ENCODE results near the gene VEPH1. TPM values are rescaled to one million over a fixed set of nuclear protein-coding genes. Genes with fewer than 3 reads are reported as not detected.

The VEPH1 gene
- total and polyA plus RNA-seq, 2 donors from 2014 or later: 17.8 to 29.2 TPM

DNA sequence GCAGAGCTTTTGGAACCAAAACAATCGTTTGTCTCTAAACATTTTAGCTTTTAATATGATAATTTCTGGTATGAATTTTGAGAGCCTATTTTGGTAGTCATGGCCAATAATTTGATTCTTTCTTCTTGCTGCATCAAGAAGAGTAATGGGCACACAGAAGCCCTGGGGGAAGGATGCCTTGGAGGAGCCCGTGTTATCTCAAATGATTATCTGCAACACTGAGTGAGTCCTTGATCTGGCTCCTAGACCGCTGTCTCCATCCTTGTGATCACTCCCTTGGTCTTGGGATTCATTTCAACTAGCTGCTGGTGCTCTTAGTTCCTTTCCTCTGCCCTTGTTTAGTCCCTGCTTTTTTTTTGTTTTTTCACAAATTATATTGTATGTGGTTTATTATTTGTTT is 265.3 kb downstream of the VEPH1 start:
- no peak for FAIRE-seq
- H3K36me3 ChIP-seq (ENCODE audit: control insufficient read depth in 2 of 3, insufficient read depth in 3 of 3, low read length in 3 of 3): no peaks in the 10 kb centered on the region
- H3K9ac ChIP-seq (ENCODE audit: low read length in 3 of 3): no peak overlapping the region
- H3K27me3 ChIP-seq (ENCODE audit: control insufficient read depth, insufficient read depth, low read length): no peaks in the 10 kb centered on the region
- TF ChIP-seq, protein P1, sequence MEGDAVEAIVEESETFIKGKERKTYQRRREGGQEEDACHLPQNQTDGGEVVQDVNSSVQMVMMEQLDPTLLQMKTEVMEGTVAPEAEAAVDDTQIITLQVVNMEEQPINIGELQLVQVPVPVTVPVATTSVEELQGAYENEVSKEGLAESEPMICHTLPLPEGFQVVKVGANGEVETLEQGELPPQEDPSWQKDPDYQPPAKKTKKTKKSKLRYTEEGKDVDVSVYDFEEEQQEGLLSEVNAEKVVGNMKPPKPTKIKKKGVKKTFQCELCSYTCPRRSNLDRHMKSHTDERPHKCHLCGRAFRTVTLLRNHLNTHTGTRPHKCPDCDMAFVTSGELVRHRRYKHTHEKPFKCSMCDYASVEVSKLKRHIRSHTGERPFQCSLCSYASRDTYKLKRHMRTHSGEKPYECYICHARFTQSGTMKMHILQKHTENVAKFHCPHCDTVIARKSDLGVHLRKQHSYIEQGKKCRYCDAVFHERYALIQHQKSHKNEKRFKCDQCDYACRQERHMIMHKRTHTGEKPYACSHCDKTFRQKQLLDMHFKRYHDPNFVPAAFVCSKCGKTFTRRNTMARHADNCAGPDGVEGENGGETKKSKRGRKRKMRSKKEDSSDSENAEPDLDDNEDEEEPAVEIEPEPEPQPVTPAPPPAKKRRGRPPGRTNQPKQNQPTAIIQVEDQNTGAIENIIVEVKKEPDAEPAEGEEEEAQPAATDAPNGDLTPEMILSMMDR (IDR thresholded peaks at IDR 0.05; ENCODE audit: borderline replicate concordance, extremely low read depth, insufficient read depth): no peak
- intact Hi-C loops (cut with DNase I): no loop called here
- H3K4me3 ChIP-seq (ENCODE audit: low read length in 3 of 3): no peak overlapping the region
- no peaks in the 10 kb centered on the region for H3K4me1 ChIP-seq (ENCODE audit: control insufficient read depth in 2 of 3, insufficient read depth in 2 of 3, low read depth in 1 of 3, low read length in 3 of 3)
- no peak for DNase-seq
- no peaks in the 10 kb centered on the region for H3K9me3 ChIP-seq (ENCODE audit: control insufficient read depth in 2 of 3, insufficient read depth in 1 of 3, low read length in 3 of 3)
- no peak overlapping the region for H3K27ac ChIP-seq (ENCODE audit: low read depth in 2 of 2, low read length in 2 of 2)

DNA sequence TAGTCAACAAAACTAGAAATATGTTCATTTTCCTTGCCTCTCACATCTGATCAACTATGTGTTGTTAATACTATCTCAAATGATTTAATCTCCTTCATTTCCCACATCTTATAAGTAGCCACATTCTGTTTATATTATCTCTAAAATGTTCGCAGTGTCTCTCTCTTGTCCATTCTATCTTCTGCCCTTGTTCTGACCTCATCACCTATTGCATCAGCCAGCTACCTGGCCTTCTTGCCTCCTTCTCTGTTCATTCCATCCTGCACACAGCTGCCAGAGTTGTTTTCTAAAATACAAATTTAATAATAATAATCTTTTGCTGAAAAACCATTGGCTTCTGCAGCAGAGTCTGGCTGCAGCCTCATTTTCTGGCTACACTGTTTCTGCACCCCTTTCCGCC is 267.9 kb downstream of the VEPH1 start:
- intact Hi-C loops (cut with DNase I): no loop called here
- Histone ChIP-seq H3K4me3 (ENCODE audit: low read length in 3 of 3) (no peak overlapping the region), H3K27ac (ENCODE audit: low read depth in 2 of 2, low read length in 2 of 2) (no peak overlapping the region), H3K9ac (ENCODE audit: low read length in 3 of 3) (no peak overlapping the region), H3K36me3 (ENCODE audit: control insufficient read depth in 2 of 3, insufficient read depth in 3 of 3, low read length in 3 of 3) (no peaks in the 10 kb centered on the region), H3K27me3 (ENCODE audit: control insufficient read depth, insufficient read depth, low read length) (no peaks in the 10 kb centered on the region), H3K4me1 (ENCODE audit: control insufficient read depth in 2 of 3, insufficient read depth in 2 of 3, low read depth in 1 of 3, low read length in 3 of 3) (no peaks in the 10 kb centered on the region), H3K9me3 (ENCODE audit: control insufficient read depth in 2 of 3, insufficient read depth in 1 of 3, low read length in 3 of 3) (no peaks in the 10 kb centered on the region)
- FAIRE-seq: no peak
- TF ChIP-seq, protein P1 (IDR thresholded peaks at IDR 0.05; ENCODE audit: borderline replicate concordance, extremely low read depth, insufficient read depth): no peak
- no peak for DNase-seq

DNA sequence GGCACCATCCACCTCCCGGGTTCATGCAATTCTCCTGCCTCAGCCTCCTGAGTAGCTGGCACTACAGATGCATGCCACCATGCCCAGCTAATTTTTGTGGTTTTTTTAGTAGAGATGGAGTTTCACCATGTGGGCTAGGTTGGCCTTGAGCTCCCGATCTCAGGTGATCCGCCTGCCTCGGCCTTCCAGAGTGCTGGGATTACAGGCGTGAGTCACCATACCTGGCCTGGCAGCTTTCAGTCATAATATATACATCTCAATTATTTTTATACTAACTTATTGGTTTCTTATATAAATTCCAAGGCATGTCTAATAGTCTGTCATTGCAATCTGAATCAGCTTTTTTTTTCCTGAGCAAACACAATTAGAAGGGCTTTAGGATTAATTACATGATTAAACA is 269.3 kb downstream of the VEPH1 start:
- intact Hi-C loops (cut with DNase I): no loop called here
- Histone ChIP-seq H3K27ac (ENCODE audit: low read depth in 2 of 2, low read length in 2 of 2) (no peak overlapping the region), H3K4me3 (ENCODE audit: low read length in 3 of 3) (no peak overlapping the region), H3K4me1 (ENCODE audit: control insufficient read depth in 2 of 3, insufficient read depth in 2 of 3, low read depth in 1 of 3, low read length in 3 of 3) (no peaks in the 10 kb centered on the region), H3K36me3 (ENCODE audit: control insufficient read depth in 2 of 3, insufficient read depth in 3 of 3, low read length in 3 of 3) (no peaks in the 10 kb centered on the region), H3K9ac (ENCODE audit: low read length in 3 of 3) (no peak overlapping the region), H3K9me3 (ENCODE audit: control insufficient read depth in 2 of 3, insufficient read depth in 1 of 3, low read length in 3 of 3) (no peaks in the 10 kb centered on the region), H3K27me3 (ENCODE audit: control insufficient read depth, insufficient read depth, low read length) (no peaks in the 10 kb centered on the region)
- DNase-seq: no peak
- TF ChIP-seq, protein P1 (IDR thresholded peaks at IDR 0.05; ENCODE audit: borderline replicate concordance, extremely low read depth, insufficient read depth): no peak
- no peak for FAIRE-seq

GRCh38 chr3:157232141-157232540 is 271.1 kb downstream of the VEPH1 start:
- intact Hi-C loops (cut with DNase I): no loop called here
- no peak for FAIRE-seq
- no peak for DNase-seq
- Histone ChIP-seq H3K9ac (ENCODE audit: low read length in 3 of 3) (no peak overlapping the region), H3K9me3 (ENCODE audit: control insufficient read depth in 2 of 3, insufficient read depth in 1 of 3, low read length in 3 of 3) (no peaks in the 10 kb centered on the region), H3K27me3 (ENCODE audit: control insufficient read depth, insufficient read depth, low read length) (no peaks in the 10 kb centered on the region), H3K4me3 (ENCODE audit: low read length in 3 of 3) (no peak overlapping the region), H3K36me3 (ENCODE audit: control insufficient read depth in 2 of 3, insufficient read depth in 3 of 3, low read length in 3 of 3) (no peaks in the 10 kb centered on the region), H3K27ac (ENCODE audit: low read depth in 2 of 2, low read length in 2 of 2) (no peak overlapping the region), H3K4me1 (ENCODE audit: control insufficient read depth in 2 of 3, insufficient read depth in 2 of 3, low read depth in 1 of 3, low read length in 3 of 3) (no peaks in the 10 kb centered on the region)
- TF ChIP-seq, protein P1 (IDR thresholded peaks at IDR 0.05; ENCODE audit: borderline replicate concordance, extremely low read depth, insufficient read depth): no peak

Data from kidney (tissue), 14 donors.